ENCODE measurements around the gene ZNF853. TPM values are rescaled to one million over a fixed set of nuclear protein-coding genes. Genes with fewer than 3 reads are reported as not detected.

ZNF853 gene
- total RNA-seq, 1 experiment from 2014 or later: not detected

DNA sequence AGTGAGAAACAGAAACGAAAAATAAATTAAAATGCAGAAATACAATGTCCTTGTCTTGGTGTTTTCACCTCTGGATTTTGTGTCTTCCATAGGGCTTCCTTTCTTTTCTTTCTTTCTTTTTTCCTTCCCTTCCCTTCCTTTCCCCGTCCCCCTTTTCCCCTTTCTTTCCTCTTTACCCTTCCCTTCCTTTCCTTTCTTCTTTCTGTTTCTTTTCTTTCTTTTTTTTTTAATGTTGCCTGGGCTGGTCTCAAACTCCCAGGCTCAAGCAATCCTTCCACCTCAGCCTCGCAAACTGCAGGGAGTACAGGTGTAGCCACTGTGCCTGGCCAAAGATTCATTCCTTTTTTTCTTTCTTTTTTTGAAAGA, 8.8 kb downstream of the ZNF853 start:
- Mint-ChIP-seq H3K36me3 (ENCODE audit: insufficient read depth, unreplicated experiment) (no peaks in the 10 kb centered on the region), H3K4me1 (ENCODE audit: insufficient read depth, unreplicated experiment) (no peaks in the 10 kb centered on the region), H3K27me3 (ENCODE audit: insufficient read depth, unreplicated experiment) (peaks cover 10% of the 10 kb centered on the region), H3K9me3 (ENCODE audit: unreplicated experiment) (no peaks in the 10 kb centered on the region), H3K27ac (ENCODE audit: low read depth, unreplicated experiment) (no peak overlapping the region), H3K4me3 (ENCODE audit: unreplicated experiment) (no peak overlapping the region)
- intact Hi-C loops (cut with micrococcal nuclease): no loop called here
- CTCF ChIA-PET: no interaction called here
- no peak for DNase-seq (ENCODE audit: unreplicated experiment)
- BruUV-seq (replicated peaks): no TSS peak
- TF ChIP-seq, protein P1, sequence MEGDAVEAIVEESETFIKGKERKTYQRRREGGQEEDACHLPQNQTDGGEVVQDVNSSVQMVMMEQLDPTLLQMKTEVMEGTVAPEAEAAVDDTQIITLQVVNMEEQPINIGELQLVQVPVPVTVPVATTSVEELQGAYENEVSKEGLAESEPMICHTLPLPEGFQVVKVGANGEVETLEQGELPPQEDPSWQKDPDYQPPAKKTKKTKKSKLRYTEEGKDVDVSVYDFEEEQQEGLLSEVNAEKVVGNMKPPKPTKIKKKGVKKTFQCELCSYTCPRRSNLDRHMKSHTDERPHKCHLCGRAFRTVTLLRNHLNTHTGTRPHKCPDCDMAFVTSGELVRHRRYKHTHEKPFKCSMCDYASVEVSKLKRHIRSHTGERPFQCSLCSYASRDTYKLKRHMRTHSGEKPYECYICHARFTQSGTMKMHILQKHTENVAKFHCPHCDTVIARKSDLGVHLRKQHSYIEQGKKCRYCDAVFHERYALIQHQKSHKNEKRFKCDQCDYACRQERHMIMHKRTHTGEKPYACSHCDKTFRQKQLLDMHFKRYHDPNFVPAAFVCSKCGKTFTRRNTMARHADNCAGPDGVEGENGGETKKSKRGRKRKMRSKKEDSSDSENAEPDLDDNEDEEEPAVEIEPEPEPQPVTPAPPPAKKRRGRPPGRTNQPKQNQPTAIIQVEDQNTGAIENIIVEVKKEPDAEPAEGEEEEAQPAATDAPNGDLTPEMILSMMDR (IDR thresholded peaks at IDR 0.05; ENCODE audit: unreplicated experiment): no peak
- POLR2A ChIA-PET: no interaction called here

DNA sequence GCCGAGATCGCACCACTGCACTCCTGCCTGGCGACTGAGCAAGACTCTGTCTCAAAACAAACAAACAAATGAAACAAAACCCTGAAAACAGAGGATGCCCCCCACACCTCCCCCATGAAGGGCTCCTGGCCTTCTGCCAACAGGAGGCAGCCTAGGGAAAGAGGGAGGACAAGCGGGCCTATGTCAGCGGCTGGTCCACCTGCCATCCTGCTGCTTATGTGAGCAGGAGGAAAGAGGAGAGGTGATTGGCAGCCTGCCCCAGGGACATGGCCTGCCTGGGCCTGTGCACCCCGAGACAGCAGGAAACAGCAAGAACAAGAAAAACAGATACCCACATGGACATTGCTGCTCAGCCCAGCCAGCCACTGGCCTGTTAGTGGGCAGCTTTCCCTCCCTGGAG, 12.6 kb downstream of the ZNF853 start:
- POLR2A ChIA-PET: no interaction called here
- no TSS peak for BruUV-seq (replicated peaks)

DNA sequence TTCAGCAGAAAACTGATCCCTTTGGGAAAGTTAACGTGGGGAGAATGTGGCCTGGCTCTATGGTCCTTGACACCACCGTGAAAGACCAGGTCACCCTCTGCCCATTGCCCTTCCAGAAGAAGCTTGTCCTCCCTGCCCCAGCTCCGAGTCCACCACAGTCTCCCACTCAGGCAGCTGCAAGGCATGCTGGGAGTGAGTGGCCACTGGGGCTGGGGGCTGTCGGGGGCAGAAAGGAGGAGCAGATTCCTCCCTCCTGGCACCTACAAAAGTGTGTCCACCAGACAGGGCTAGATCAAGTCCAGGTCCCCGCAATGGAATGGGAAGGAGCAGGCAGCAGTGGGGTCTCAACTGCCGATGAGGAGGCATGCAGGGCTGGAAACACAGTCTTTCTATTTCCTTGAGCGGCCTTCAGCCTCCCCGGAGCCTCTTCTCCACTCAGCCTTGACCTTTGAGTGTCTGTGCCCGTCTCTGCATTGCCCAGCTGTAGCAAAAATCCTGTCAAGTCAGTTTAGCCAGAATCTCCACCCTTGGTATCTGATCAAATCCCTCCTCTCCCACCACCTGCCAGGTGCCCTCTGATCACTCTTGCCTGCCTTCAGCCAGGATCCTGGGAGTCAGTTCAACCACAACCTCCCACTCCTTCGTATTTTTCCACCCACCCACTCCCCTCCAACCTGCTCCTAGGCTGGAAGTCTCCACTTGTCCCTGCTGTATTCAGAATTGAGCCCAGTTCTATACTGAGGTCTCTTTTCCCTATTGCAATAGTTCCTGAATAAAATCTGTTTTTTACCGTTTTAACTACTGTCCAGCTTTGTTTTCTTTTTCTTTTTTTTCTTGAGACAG, 14.8 kb downstream of the ZNF853 start:
- TF ChIP-seq, protein P1 (IDR thresholded peaks at IDR 0.05; ENCODE audit: unreplicated experiment): no peak
- H3K9me3 Mint-ChIP-seq (ENCODE audit: unreplicated experiment): no peaks in the 10 kb centered on the region
- intact Hi-C loops (cut with micrococcal nuclease): no loop called here
- no peak overlapping the region for H3K27ac Mint-ChIP-seq (ENCODE audit: low read depth, unreplicated experiment)
- H3K36me3 Mint-ChIP-seq (ENCODE audit: insufficient read depth, unreplicated experiment): peaks cover 5% of the 10 kb centered on the region
- POLR2A ChIA-PET: no interaction called here
- no TSS peak for BruUV-seq (replicated peaks)
- no peak overlapping the region for H3K4me3 Mint-ChIP-seq (ENCODE audit: unreplicated experiment)
- no peaks in the 10 kb centered on the region for H3K27me3 Mint-ChIP-seq (ENCODE audit: insufficient read depth, unreplicated experiment)
- no peak for DNase-seq (ENCODE audit: unreplicated experiment)
- CTCF ChIA-PET: no interaction called here
- no peaks in the 10 kb centered on the region for H3K4me1 Mint-ChIP-seq (ENCODE audit: insufficient read depth, unreplicated experiment)

More for the DNA sequence above, 12.6 kb downstream of the ZNF853 start:
- no peaks in the 10 kb centered on the region for H3K9me3 Mint-ChIP-seq (ENCODE audit: unreplicated experiment)
- DNase-seq (ENCODE audit: unreplicated experiment): peak; percentile 47
- no peak overlapping the region for H3K4me3 Mint-ChIP-seq (ENCODE audit: unreplicated experiment)
- no peaks in the 10 kb centered on the region for H3K4me1 Mint-ChIP-seq (ENCODE audit: insufficient read depth, unreplicated experiment)
- no peak overlapping the region for H3K27ac Mint-ChIP-seq (ENCODE audit: low read depth, unreplicated experiment)
- intact Hi-C loops (cut with micrococcal nuclease): no loop called here
- TF ChIP-seq, protein P1 (IDR thresholded peaks at IDR 0.05; ENCODE audit: unreplicated experiment): no peak
- peaks cover 5% of the 10 kb centered on the region for H3K36me3 Mint-ChIP-seq (ENCODE audit: insufficient read depth, unreplicated experiment)
- CTCF ChIA-PET: interaction anchor here (0.7 kb wide), 1 partner anchor 1003 kb away, joined by 6 read pairs; no protein-coding TSS in a partner anchor
- H3K27me3 Mint-ChIP-seq (ENCODE audit: insufficient read depth, unreplicated experiment): no peaks in the 10 kb centered on the region

DNA sequence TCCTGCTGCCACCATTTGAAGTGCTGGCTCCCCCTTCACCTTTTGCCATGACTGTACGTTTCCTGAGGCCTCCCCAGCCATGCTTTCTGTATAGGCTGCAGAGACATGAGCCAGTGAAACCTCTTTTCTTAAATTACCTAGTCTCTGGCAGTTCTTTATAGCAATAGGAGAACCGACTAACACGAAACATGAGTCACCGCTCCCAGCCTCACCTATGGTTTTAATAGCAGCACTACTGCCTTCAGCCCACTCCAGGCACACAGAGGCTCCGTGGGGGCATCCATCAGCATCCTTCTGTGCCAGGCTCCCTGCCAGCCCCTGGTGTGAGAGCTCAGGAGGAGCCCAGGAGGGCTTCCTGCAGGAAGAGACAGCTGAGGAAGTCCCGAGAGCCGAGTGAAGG, 16.2 kb downstream of the ZNF853 start:
- peaks cover 5% of the 10 kb centered on the region for H3K36me3 Mint-ChIP-seq (ENCODE audit: insufficient read depth, unreplicated experiment)
- POLR2A ChIA-PET: no interaction called here
- intact Hi-C loops (cut with micrococcal nuclease): no loop called here
- H3K27me3 Mint-ChIP-seq (ENCODE audit: insufficient read depth, unreplicated experiment): no peaks in the 10 kb centered on the region
- CTCF ChIA-PET: no interaction called here
- no peaks in the 10 kb centered on the region for H3K4me1 Mint-ChIP-seq (ENCODE audit: insufficient read depth, unreplicated experiment)
- no peak overlapping the region for H3K27ac Mint-ChIP-seq (ENCODE audit: low read depth, unreplicated experiment)
- no peak for DNase-seq (ENCODE audit: unreplicated experiment)
- TF ChIP-seq, protein P1 (IDR thresholded peaks at IDR 0.05; ENCODE audit: unreplicated experiment): no peak
- no peak overlapping the region for H3K4me3 Mint-ChIP-seq (ENCODE audit: unreplicated experiment)
- no peaks in the 10 kb centered on the region for H3K9me3 Mint-ChIP-seq (ENCODE audit: unreplicated experiment)
- BruUV-seq (replicated peaks): no TSS peak
